ENCODE measurements around the gene MFSD1. TPM values are rescaled to one million over a fixed set of nuclear protein-coding genes. Genes with fewer than 3 reads are reported as not detected.

Gene MFSD1
- total and polyA plus RNA-seq, 2 of the 4 experiments (the other 2 are of a cell fraction) = 50.4 to 64.2 TPM

DNA sequence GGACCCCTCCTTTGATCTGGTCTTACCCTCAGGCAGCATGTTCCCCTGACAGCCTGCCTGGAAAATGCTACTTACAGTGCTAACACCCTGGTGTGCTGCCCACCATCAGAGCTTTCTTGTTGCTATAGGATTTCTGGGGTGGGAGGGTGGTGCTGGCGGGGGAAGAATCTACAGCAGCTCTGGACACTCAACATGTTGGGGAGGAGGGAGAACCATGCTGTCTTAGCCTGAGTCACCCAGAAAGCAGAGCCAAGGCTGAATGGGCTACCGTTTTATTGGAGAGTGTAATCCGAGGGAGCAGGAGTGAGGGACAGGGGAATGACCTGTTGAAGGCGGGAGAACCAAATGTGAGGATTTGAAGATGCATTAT, 45.6 kb downstream of the MFSD1 start:
- TF ChIP-seq BHLHE40 (IDR thresholded peaks at IDR 0.05; ENCODE audit: low read depth, low read length) = no peak
- TF ChIP-seq, protein P1, sequence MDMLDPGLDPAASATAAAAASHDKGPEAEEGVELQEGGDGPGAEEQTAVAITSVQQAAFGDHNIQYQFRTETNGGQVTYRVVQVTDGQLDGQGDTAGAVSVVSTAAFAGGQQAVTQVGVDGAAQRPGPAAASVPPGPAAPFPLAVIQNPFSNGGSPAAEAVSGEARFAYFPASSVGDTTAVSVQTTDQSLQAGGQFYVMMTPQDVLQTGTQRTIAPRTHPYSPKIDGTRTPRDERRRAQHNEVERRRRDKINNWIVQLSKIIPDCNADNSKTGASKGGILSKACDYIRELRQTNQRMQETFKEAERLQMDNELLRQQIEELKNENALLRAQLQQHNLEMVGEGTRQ (IDR thresholded peaks at IDR 0.05; ENCODE audit: low read depth, low read length) = no peak
- TF ChIP-seq FOS (IDR thresholded peaks at IDR 0.05; ENCODE audit: low read depth, low read length) = no peak
- TF ChIP-seq CHD1 (IDR thresholded peaks at IDR 0.05; ENCODE audit: low read depth, low read length) = no peak
- TF ChIP-seq, protein P2, sequence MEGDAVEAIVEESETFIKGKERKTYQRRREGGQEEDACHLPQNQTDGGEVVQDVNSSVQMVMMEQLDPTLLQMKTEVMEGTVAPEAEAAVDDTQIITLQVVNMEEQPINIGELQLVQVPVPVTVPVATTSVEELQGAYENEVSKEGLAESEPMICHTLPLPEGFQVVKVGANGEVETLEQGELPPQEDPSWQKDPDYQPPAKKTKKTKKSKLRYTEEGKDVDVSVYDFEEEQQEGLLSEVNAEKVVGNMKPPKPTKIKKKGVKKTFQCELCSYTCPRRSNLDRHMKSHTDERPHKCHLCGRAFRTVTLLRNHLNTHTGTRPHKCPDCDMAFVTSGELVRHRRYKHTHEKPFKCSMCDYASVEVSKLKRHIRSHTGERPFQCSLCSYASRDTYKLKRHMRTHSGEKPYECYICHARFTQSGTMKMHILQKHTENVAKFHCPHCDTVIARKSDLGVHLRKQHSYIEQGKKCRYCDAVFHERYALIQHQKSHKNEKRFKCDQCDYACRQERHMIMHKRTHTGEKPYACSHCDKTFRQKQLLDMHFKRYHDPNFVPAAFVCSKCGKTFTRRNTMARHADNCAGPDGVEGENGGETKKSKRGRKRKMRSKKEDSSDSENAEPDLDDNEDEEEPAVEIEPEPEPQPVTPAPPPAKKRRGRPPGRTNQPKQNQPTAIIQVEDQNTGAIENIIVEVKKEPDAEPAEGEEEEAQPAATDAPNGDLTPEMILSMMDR (conservative IDR thresholded peaks at IDR 0.05; ENCODE audit: low read depth, low read length) = no peak
- TF ChIP-seq MAZ (IDR thresholded peaks at IDR 0.05; ENCODE audit: borderline replicate concordance, low read depth, low read length) = no peak
- no peak for TF ChIP-seq CEBPB (IDR thresholded peaks at IDR 0.05; ENCODE audit: low read depth, low read length)
- TF ChIP-seq MAFK (IDR thresholded peaks at IDR 0.05; ENCODE audit: low read depth, low read length) = no peak
- no peak for TF ChIP-seq POLR2A (IDR thresholded peaks at IDR 0.05; ENCODE audit: low read depth, low read length)
- TF ChIP-seq RFX5 (IDR thresholded peaks at IDR 0.05; ENCODE audit: low read depth, low read length) = no peak
- no peak overlapping the region for H2BK5ac ChIP-seq (ENCODE audit: low read depth, low read length, poor library complexity, severe bottlenecking)
- ATAC-seq (ENCODE audit: low read depth) = no peak; the same call in 1 of the 2 replicates
- no TSS peak for BruUV-seq (replicated peaks)
- ChIA-PET CTCF (interaction anchor here (2.1 kb wide), 1 partner anchor 413 kb away, joined by 7 read pairs; no protein-coding TSS in a partner anchor), POLR2A (ENCODE audit: unreplicated experiment) (no interaction called here)
- no peak overlapping the region for H4K8ac ChIP-seq (ENCODE audit: low read depth in 2 of 2, low read length in 2 of 2)
- no peak overlapping the region for H4K91ac ChIP-seq (ENCODE audit: insufficient read depth, low read depth, low read length)
- peaks cover 8% of the 10 kb centered on the region for H3K27me3 ChIP-seq (ENCODE audit: control insufficient read depth, insufficient read depth, low read length)
- no peak overlapping the region for H2BK15ac ChIP-seq (ENCODE audit: low read depth, low read length)
- no peaks in the 10 kb centered on the region for H3K9me1 ChIP-seq (ENCODE audit: insufficient read depth, low read length)
- no peaks in the 10 kb centered on the region for H3K4me1 ChIP-seq (ENCODE audit: control insufficient read depth, insufficient read depth, low read length)
- H2AK9ac ChIP-seq (replicated peaks; ENCODE audit: low read depth, low read length, poor library complexity) = no peak overlapping the region
- no peak overlapping the region for H3K27ac ChIP-seq (ENCODE audit: insufficient read depth, low read length)
- in situ Hi-C loops (cut with MboI; ENCODE audit: low sequenced_read_pairs) (loop anchor here (5.0 kb wide), 1 partner anchor 410 kb away; no protein-coding TSS in a partner anchor), intact Hi-C loops (cut with micrococcal nuclease) (no loop called here), dilution Hi-C loops (cut with HindIII; ENCODE audit: low sequenced_read_pairs, unreplicated experiment) (no loop called here)
- H3K23ac ChIP-seq (ENCODE audit: low read depth, low read length) = no peak overlapping the region; the same call in 1 of the 2 replicates
- no peaks in the 10 kb centered on the region for H3K36me3 ChIP-seq (ENCODE audit: control insufficient read depth, insufficient read depth, low read length)
- H3K4ac ChIP-seq (ENCODE audit: low read depth, low read length) = no peak overlapping the region
- WGBS, 2 experiments (ENCODE audit: extremely low coverage in 2 of 2, insufficient read length in 1 of 2) = 25% methylated on average over 2 of the region's 4 CpGs; no CpG with 5 or more reads in 1 of the 2 experiments
- no peak overlapping the region for H3K56ac ChIP-seq (ENCODE audit: extremely low read depth, insufficient read depth, low read length)
- no peaks in the 10 kb centered on the region for H3K79me1 ChIP-seq (ENCODE audit: low read depth in 1 of 2, low read length in 2 of 2)
- no peak overlapping the region for H2AFZ ChIP-seq (replicated peaks; ENCODE audit: low read length, poor library complexity)
- no peaks in the 10 kb centered on the region for H3K9me3 ChIP-seq (ENCODE audit: control insufficient read depth, insufficient read depth, low read length)
- H3K4me3 ChIP-seq (ENCODE audit: insufficient read depth, low read depth, low read length) = no peak overlapping the region
- no peak overlapping the region for H3K18ac ChIP-seq (ENCODE audit: low read depth, low read length)
- H2BK20ac ChIP-seq (ENCODE audit: low read depth, low read length) = no peak overlapping the region
- H3K4me2 ChIP-seq (ENCODE audit: low read depth, low read length) = no peak overlapping the region
- no peak for DNase-seq
- no peak overlapping the region for H3K9ac ChIP-seq (ENCODE audit: low read depth, low read length)
- H4K20me1 ChIP-seq (ENCODE audit: insufficient read depth, low read length) = no peaks in the 10 kb centered on the region
- H4K5ac ChIP-seq (ENCODE audit: low read depth, low read length) = no peak overlapping the region
- H3K14ac ChIP-seq (replicated peaks; ENCODE audit: low read depth, low read length) = no peak overlapping the region
- no peak overlapping the region for H2BK120ac ChIP-seq (ENCODE audit: low read depth, low read length)
- no peak overlapping the region for H2AK5ac ChIP-seq (ENCODE audit: low read depth, low read length)

All from IMR-90 (cell line).